CD4-positive, alpha-beta memory T cell (primary cell): Measurements from ENCODE around the gene VSIR. TPM values are rescaled to one million over a fixed set of nuclear protein-coding genes. Genes with fewer than 3 reads are reported as not detected.

Experiments used
- CTCF ChIA-PET: fragments of 350-600 bp; sonication (Branson Sonifier 250); formaldehyde crosslinking; loops from one replicate; lab custom pipeline; 2021; ENCODE audit warnings: inconsistent platforms; ENCODE audit not compliant: partially characterized antibody; lab: Charles Lee
- POLR2A ChIA-PET: fragments of 350-600 bp; sonication (Branson Sonifier 250); formaldehyde crosslinking; loops from one replicate; lab custom pipeline; 2021; ENCODE audit not compliant: partially characterized antibody; lab: Charles Lee
- DNase-seq, 5 donors: peaks; one replicate each; pipeline versions ENCODE4 v3.0.0 to v3.0.0-alpha.2; 2020 to 2022; ENCODE audit warnings: mixed read lengths in 1 of 5
- H3K27ac ChIP-seq: one replicate; pipeline ENCODE4 v1.7.0; 2013; ENCODE audit warnings: low read depth, low read length
- H3K27me3 ChIP-seq: 2 replicates; pipeline ENCODE4 v1.7.0; 2013; ENCODE audit warnings: mild to moderate bottlenecking, low read length, moderate library complexity; ENCODE audit not compliant: insufficient read depth
- H3K36me3 ChIP-seq: 2 replicates; pipeline ENCODE4 v1.7.0; 2013; ENCODE audit warnings: mild to moderate bottlenecking, low read length, moderate library complexity; ENCODE audit not compliant: insufficient read depth
- H3K4me1 ChIP-seq: 2 replicates; pipeline ENCODE4 v1.7.0; 2013; ENCODE audit warnings: mild to moderate bottlenecking, low read length, moderate library complexity; ENCODE audit not compliant: insufficient read depth
- H3K4me3 ChIP-seq, 2 donors: one replicate each; pipeline ENCODE4 v1.7.0; 2013; ENCODE audit warnings: low read length in 2 of 2, mild to moderate bottlenecking in 1 of 2
- H3K9me3 ChIP-seq, 2 donors: one replicate each; pipeline ENCODE4 v1.7.0; 2013; ENCODE audit warnings: low read length in 2 of 2, control low read depth in 1 of 2; ENCODE audit not compliant: control insufficient read depth in 1 of 2
- H3K27ac Mint-ChIP-seq, 7 donors: one replicate each; pipeline ENCODE4 v1.8.0; 2020 to 2021; ENCODE audit warnings: mixed read lengths in 7 of 7, mild to moderate bottlenecking in 6 of 7, inconsistent platforms in 3 of 7, moderate library complexity in 3 of 7
- H3K27me3 Mint-ChIP-seq, 2 donors: one replicate each; pipeline ENCODE4 v1.8.0; 2020 to 2021; ENCODE audit warnings: mixed read lengths in 2 of 2
- H3K36me3 Mint-ChIP-seq, 2 donors: one replicate each; pipeline ENCODE4 v1.8.0; 2020 to 2021; ENCODE audit warnings: mixed read lengths in 2 of 2, inconsistent platforms in 1 of 2, mild to moderate bottlenecking in 1 of 2
- H3K4me1 Mint-ChIP-seq, 4 donors: one replicate each; pipeline ENCODE4 v1.8.0; 2020 to 2021; ENCODE audit warnings: mixed read lengths in 4 of 4, mild to moderate bottlenecking in 1 of 4
- H3K4me3 Mint-ChIP-seq, 8 donors: one replicate each; pipeline ENCODE4 v1.8.0; 2020 to 2021; ENCODE audit warnings: mixed read lengths in 8 of 8, mild to moderate bottlenecking in 7 of 8, moderate library complexity in 6 of 8, inconsistent platforms in 3 of 8
- H3K9me3 Mint-ChIP-seq, 8 donors: one replicate each; pipeline ENCODE4 v1.8.0; 2020 to 2021; ENCODE audit warnings: mixed read lengths in 8 of 8, mild to moderate bottlenecking in 5 of 8, inconsistent platforms in 3 of 8, moderate library complexity in 1 of 8
- intact Hi-C: fragments of 100-400 bp; cut with micrococcal nuclease; formaldehyde crosslinking; loops from one replicate; pipeline ENCODE4 v1.15.1; 2023
- polyA plus RNA-seq, 2 donors: library from polyadenylated mRNA; unstranded; fragments of 300-500 nt; fragmentation: Illumina TruSeq; gene quantifications; one replicate each; pipeline ENCODE4 v1.2.3, GENCODE V29; 2021
- total RNA-seq, 2 experiments: library from RNA; stranded (reverse); gene quantifications; one replicate each; pipeline ENCODE4 v1.2.3, GENCODE V29; 2021

The VSIR gene
- total and polyA plus RNA-seq, 4 experiments from 2014 or later: 97.8 to 372 (median 224) TPM

DNA sequence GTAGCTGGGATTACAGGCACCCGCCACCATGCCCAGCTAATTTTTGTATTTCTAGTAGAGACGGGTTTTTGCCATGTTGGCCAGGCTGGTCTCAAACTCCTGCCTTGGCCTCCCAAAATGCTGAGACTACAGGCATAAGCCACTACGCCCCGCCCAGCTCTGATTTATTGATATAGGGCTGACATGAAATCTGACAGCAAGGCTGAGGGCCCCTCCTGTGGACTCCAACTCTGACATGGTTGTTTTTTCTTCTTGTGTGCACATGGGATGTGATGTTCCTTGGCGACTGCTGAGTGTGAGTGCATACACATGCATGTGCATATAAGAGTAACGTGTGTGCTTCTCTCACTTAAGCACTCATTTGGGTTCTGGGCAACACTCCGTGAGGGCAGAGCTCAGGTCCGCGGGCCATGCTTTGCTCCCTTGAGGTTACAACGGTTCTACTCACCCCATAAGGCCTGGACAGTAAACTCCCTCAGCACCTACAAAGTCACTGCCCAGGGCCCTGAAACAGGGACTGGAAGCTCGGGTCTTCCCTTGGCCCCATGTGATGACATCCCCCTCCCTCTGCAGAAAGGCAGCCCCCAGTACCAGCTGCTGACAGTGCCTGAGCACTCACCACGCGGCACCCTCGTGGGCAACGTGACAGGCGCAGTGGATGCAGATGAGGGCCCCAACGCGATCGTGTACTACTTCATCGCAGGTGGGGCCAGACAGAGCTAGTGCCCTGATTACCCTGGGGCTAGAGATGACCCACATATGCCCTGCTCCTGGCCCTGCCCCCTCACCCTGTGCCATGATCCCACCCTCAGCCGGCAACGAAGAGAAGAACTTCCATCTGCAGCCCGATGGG is 33.6 kb upstream of the VSIR start:
- Histone ChIP-seq H3K27me3 (no peaks in the 10 kb centered on the region), H3K4me1 (no peaks in the 10 kb centered on the region), H3K36me3 (no peaks in the 10 kb centered on the region), H3K9me3 (no peaks in the 10 kb centered on the region), H3K27ac (no peak overlapping the region), H3K4me3 (no peak overlapping the region)
- Mint-ChIP-seq H3K4me3 (no peak overlapping the region), H3K27ac (no peak overlapping the region), H3K36me3 (peaks cover 3% of the 10 kb centered on the region in 2 donors), H3K4me1 (peaks cover 0 to 3% (median 0%) of the 10 kb centered on the region in 4 donors), H3K27me3 (no peaks in the 10 kb centered on the region), H3K9me3 (peaks cover 0 to 1% (median 0%) of the 10 kb centered on the region in 8 donors)
- intact Hi-C loops: no loop called here
- no peak for DNase-seq
- ChIA-PET CTCF (interaction anchor here (0.7 to 1.2 kb wide), 3 partner anchors 33 to 422 kb away, joined by 3 to 4 read pairs (median 3); no protein-coding TSS in a partner anchor), POLR2A (no interaction called here)

DNA sequence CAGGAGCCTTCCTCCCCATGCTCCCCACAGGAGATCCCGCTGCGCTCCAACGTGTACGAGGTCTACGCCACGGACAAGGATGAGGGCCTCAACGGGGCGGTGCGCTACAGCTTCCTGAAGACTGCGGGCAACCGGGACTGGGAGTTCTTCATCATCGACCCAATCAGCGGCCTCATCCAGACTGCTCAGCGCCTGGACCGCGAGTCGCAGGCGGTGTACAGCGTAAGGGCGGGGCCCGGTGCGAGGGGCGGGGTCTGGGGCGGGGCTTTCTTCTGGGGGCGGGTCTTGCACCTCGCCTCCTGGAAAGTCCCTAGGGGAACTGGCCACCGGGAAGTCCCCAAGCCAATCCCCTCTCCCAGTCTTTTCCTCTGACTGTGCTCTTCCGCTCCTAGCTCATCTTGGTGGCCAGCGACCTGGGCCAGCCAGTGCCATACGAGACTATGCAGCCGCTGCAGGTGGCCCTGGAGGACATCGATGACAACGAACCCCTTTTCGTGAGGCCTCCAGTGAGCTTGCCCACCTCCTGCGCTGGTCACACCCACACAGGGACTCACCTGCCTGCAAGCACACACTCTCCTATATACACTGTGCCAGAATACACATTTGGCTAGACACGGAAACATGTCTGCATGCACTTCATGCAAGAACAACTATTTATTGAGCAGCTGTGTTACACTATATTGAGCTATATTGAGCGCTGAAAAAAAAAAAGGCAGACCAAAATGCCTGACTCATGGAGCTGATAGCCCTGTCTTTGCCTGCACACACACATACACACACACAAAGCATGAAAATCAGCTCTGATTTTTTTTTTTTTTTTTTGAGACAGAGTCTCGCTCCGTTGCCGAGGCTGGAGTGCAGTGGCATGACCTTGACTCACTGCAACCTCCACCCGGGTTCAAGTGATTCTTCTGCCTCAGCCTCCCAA is 32.7 kb upstream of the VSIR start:
- Mint-ChIP-seq H3K4me3 (no peak overlapping the region), H3K9me3 (peaks cover 0 to 1% (median 0%) of the 10 kb centered on the region in 8 donors), H3K27me3 (no peaks in the 10 kb centered on the region), H3K36me3 (peaks cover 3% of the 10 kb centered on the region in 2 donors), H3K27ac (no peak overlapping the region), H3K4me1 (peaks cover 0 to 3% (median 0%) of the 10 kb centered on the region in 4 donors)
- Histone ChIP-seq H3K4me3 (no peak overlapping the region), H3K4me1 (no peaks in the 10 kb centered on the region), H3K27ac (no peak overlapping the region), H3K36me3 (no peaks in the 10 kb centered on the region), H3K9me3 (no peaks in the 10 kb centered on the region), H3K27me3 (no peaks in the 10 kb centered on the region)
- CTCF ChIA-PET: interaction anchor here (0.7 to 1.2 kb wide), 4 partner anchors 32 to 421 kb away, joined by 3 to 4 read pairs (median 4); no protein-coding TSS in a partner anchor
- POLR2A ChIA-PET: no interaction called here
- DNase-seq: no peak
- intact Hi-C loops: no loop called here

DNA sequence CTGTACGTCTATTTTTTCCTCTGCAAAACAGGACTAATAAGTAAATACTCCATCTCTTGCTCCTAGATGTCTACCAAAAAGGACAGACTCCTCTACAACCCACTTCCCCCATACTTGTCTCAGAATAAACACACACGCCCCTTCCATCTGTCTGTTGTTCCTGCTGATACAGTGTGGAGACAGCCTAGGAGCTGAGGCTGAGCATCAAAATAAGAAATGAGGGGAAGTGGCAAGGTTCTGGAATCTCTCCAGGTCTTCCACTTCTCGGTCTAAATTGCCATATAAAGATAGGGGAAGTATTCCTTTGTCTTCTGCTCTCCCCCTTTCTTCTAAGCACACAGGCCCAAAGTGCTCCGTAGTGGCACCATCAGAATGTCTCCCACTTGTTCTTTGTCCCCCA is 30.8 kb upstream of the VSIR start:
- Mint-ChIP-seq H3K4me3 (no peak overlapping the region), H3K27me3 (no peaks in the 10 kb centered on the region), H3K4me1 (peaks cover 0 to 3% (median 0%) of the 10 kb centered on the region in 4 donors), H3K27ac (no peak overlapping the region), H3K36me3 (peaks cover 3% of the 10 kb centered on the region in 2 donors), H3K9me3 (no peaks in the 10 kb centered on the region)
- ChIA-PET POLR2A (no interaction called here), CTCF (interaction anchor here (1.1 kb wide), 1 partner anchor 30 kb away, joined by 3 read pairs; the partner anchor contains the start of gene VSIR)
- Histone ChIP-seq H3K27me3 (no peaks in the 10 kb centered on the region), H3K4me3 (no peak overlapping the region), H3K4me1 (no peaks in the 10 kb centered on the region), H3K27ac (no peak overlapping the region), H3K36me3 (no peaks in the 10 kb centered on the region), H3K9me3 (no peaks in the 10 kb centered on the region)
- intact Hi-C loops: no loop called here
- no peak for DNase-seq

DNA sequence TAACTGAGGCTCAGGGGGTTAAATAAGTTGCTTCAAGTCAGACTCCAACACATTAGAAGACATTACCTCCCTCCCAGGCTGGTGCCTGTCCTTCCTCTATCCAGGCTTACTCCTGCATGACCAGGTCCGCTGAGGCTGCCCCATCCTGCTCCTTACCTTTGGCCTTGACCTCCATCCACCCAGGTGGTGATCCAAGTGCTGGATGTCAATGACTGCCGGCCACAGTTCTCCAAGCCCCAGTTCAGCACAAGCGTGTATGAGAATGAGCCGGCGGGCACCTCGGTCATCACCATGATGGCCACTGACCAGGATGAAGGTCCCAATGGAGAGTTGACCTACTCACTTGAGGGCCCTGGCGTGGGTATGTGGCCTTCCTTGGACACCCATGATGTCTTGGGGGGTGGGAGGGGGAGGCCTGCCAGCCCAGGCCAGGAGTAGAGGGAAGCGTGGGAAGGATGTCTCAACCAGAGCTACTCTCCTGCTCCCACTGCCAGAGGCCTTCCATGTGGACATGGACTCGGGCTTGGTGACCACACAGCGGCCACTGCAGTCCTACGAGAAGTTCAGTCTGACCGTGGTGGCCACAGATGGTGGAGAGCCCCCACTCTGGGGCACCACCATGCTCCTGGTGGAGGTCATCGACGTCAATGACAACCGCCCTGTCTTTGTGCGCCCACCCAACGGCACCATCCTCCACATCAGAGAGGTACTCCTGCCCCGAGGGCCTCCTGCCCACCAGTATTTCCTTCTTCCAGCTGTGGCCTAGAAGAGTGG is 29.6 kb upstream of the VSIR start:
- Mint-ChIP-seq H3K36me3 (peaks cover 0 to under 1% of the 10 kb centered on the region in 2 donors), H3K4me3 (no peak overlapping the region), H3K27me3 (no peaks in the 10 kb centered on the region), H3K4me1 (peaks cover 0 to 3% (median 0%) of the 10 kb centered on the region in 4 donors), H3K9me3 (no peaks in the 10 kb centered on the region), H3K27ac (no peak overlapping the region)
- no peaks in the 10 kb centered on the region for H3K9me3 ChIP-seq
- no peaks in the 10 kb centered on the region for H3K4me1 ChIP-seq
- intact Hi-C loops: no loop called here
- DNase-seq: no peak
- ChIA-PET POLR2A (no interaction called here), CTCF (no interaction called here)
- H3K27ac ChIP-seq: no peak overlapping the region
- no peaks in the 10 kb centered on the region for H3K27me3 ChIP-seq
- H3K36me3 ChIP-seq: no peaks in the 10 kb centered on the region
- no peak overlapping the region for H3K4me3 ChIP-seq

DNA sequence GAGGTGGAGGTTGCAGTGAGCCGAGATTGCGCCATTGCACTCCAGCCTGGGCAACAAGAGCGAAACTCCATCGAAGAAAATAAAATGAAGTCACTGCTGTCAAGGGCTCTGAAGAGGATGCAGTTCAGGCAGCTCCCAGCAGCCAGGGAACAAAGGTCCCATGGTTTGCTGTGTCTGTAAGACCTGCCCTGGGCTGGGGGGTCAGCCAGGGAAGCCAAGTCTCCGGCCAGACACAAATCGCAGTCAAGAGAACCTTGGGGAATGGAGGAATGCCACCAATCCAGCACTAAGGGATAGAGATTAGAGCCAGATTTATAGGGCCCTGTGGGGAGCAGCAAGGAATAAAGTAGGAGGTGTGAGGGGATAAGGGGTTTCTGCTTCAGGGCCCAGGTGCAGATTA is 28.9 kb upstream of the VSIR start:
- Histone ChIP-seq H3K9me3 (no peaks in the 10 kb centered on the region), H3K36me3 (no peaks in the 10 kb centered on the region), H3K27ac (no peak overlapping the region), H3K4me3 (no peak overlapping the region), H3K27me3 (no peaks in the 10 kb centered on the region), H3K4me1 (no peaks in the 10 kb centered on the region)
- Mint-ChIP-seq H3K4me1 (peaks cover 0 to 4% (median 3%) of the 10 kb centered on the region in 4 donors), H3K4me3 (no peak overlapping the region), H3K27ac (no peak overlapping the region), H3K9me3 (no peaks in the 10 kb centered on the region), H3K27me3 (no peaks in the 10 kb centered on the region), H3K36me3 (no peaks in the 10 kb centered on the region)
- POLR2A ChIA-PET: no interaction called here
- CTCF ChIA-PET: interaction anchor here (0.6 to 1.0 kb wide), 2 partner anchors 94 to 340 kb away, joined by 4 read pairs; no protein-coding TSS in a partner anchor
- intact Hi-C loops: no loop called here
- DNase-seq: no peak

DNA sequence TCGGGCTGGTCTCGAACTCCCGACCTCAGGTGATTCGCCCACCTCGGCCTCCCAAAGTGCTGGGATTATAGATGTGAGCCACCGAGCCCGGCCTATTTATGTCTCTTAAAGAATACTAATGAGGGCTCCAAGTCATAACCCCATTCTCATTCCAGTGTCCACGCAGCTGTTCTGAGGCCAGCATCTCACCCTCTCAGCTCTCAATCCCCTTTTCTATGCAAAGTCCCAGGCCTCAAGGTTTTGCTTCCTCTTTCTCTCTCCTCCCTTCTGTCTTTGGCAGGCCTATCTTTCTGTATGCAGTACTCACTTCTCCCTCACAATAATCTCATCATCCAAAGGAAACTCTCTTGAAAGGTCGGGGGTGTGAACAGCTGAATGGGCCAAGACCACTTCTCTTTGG is 28.0 kb upstream of the VSIR start:
- no peak overlapping the region for H3K27ac ChIP-seq
- H3K9me3 ChIP-seq: no peaks in the 10 kb centered on the region
- H3K9me3 Mint-ChIP-seq: no peaks in the 10 kb centered on the region
- H3K27ac Mint-ChIP-seq: no peak overlapping the region
- no peaks in the 10 kb centered on the region for H3K36me3 Mint-ChIP-seq
- no peaks in the 10 kb centered on the region for H3K36me3 ChIP-seq
- no peak overlapping the region for H3K4me3 Mint-ChIP-seq
- POLR2A ChIA-PET: no interaction called here
- CTCF ChIA-PET: interaction anchor here (0.7 to 1.3 kb wide), 4 partner anchors 28 to 1460 kb away, joined by 3 to 5 read pairs (median 4); partner anchors contain the start of gene VSIR
- no peaks in the 10 kb centered on the region for H3K4me1 ChIP-seq
- intact Hi-C loops: no loop called here
- no peaks in the 10 kb centered on the region for H3K27me3 Mint-ChIP-seq
- H3K27me3 ChIP-seq: no peaks in the 10 kb centered on the region
- DNase-seq: no peak
- peaks cover 0 to 6% (median 5%) of the 10 kb centered on the region in 4 donors for H3K4me1 Mint-ChIP-seq
- H3K4me3 ChIP-seq: no peak overlapping the region
